NCI-H2081 treated with DMSO at 0.1 percent for 48 hours (cell line): ENCODE results near the gene DCHS2.

Experiments used
- DNase-seq: peaks from one replicate; lab custom pipeline; 2025; lab: John Stamatoyannopoulos, UW

The DCHS2 gene

GRCh38 chr4:154454710-154455109, 36.9 kb downstream of the DCHS2 start:
- no peak for DNase-seq

DNA sequence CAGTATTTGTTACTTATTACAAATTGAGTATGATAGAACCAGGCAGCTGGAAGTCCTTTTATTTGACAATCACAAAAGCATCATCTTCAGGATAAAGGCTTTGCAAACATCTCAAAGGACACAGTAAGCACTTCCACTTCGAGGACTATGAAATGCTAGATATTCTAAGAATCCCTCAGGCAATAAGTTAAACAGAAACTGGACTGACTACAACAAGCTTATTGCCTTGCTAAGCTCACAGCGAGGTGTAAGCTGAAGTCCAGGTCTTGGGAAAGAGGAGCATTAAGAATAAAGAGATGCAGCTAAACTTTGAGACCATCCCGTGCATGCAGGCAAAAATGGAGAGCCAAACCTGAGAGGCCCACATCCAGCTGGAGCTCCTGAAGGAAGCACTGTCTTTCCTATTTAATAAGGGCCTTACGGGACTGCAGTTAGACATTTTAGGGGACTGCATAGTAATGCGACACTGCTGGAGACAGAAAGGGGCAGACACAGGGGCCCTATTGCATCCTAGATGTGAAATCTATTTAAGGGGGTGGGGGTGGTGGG, 38.7 kb downstream of the DCHS2 start:
- no peak for DNase-seq

GRCh38 chr4:154450966-154451365, 40.6 kb downstream of the DCHS2 start:
- no peak for DNase-seq

GRCh38 chr4:154444958-154445357, 46.6 kb downstream of the DCHS2 start:
- no peak for DNase-seq

DNA sequence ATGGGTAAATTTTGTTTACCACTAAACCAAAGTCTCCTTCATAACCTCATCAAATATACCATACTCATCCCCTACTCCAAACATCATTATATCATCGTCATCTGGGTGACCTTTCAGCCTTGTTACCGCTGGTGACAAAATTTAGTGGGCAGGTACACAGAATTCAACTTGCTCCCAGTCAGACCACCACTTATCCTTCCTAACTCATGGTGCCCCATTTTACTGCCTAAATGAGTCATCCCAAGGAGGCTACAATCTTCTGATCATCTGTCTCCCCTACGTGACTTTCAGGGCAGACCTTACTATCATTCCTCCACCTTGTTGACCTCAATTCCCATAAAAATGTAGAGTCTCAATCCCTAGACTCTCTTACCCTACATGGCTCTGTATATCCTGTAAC, 49.6 kb downstream of the DCHS2 start:
- DNase-seq, result no peak

- DNase-seq, result no peak
These were observed 50.5 kb downstream of the DCHS2 start for GRCh38 chr4:154441124-154441523.

DNA sequence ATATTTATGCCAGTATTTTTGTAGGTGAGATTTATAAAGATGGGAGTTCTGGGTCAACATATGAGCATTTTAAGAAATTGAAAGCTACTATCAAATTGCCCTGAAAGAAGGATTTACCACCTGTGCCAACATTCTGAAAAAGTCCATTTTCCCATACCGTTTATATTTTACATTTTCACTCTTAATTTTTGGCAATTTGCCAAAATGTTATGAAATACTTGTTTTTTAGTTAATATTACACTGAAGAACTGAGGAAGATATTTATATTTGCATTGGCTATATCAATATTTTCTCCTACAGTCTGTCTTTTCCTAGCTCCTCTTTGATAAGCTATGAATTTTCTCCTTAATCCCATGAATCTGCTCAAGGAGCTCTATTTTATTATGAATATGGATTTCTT, 52.4 kb downstream of the DCHS2 start:
- no peak for DNase-seq

DNA sequence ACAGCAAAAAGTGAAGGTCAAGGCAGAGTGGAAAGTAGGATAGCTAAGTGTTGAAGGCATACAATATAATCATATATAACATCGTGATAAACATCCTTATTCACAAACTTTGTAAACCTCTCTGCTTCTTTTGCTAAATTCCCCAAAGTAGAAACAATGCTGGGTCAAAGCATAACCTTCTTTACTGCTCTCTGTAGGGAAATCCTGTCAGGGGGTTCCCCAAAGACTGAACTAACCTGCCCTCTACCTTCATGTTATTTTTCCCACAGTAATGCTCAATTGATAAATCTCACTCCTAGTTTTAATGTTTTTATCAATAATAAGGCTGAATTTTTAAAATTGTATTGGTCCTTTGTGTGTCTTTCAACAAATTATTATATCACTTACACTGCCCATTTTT, 55.7 kb downstream of the DCHS2 start:
- no peak for DNase-seq

GRCh38 chr4:154433543-154433942, 58.1 kb downstream of the DCHS2 start:
- DNase-seq, result no peak

- DNase-seq, result no peak
These were observed 62.4 kb downstream of the DCHS2 start for GRCh38 chr4:154429176-154429575.

DNA sequence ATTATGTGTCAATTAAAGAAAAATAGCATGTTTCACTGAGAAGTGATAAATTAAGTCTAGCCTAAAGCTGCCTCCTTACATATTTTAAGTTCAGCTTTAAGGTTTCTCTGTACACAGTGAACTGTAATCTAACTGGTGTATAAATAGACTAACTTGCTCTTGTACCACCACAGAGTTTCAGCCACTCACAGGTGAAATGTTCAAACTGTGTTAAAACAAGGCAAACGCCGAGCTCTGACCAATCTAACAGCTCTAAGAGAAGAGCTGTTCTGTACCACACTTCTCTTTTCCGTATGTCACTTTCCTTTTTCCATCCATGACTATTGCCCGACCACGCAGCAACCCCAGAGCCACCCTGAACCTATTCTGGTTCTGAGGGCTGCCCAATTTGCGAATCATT, 64.5 kb downstream of the DCHS2 start:
- DNase-seq, result no peak

DNA sequence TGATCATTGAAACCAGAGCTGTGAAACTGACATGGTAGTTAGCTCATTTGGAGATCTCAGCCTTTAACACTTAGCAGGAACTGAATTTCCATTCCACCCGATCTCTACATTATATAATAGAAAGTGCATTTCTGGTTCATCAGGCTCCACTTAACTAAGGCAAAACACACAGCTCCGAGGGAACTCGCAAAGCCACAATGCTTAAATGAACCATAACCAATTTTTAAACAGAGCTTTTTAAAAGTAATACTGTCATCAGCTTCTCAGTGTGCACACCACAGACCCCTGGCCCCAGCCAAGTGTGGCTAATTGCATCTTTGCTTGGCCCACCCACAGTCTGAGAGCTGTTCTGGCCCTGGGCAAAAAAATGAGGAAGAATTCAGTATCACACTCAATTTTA, 66.1 kb downstream of the DCHS2 start:
- DNase-seq, result peak; percentile 26

DNA sequence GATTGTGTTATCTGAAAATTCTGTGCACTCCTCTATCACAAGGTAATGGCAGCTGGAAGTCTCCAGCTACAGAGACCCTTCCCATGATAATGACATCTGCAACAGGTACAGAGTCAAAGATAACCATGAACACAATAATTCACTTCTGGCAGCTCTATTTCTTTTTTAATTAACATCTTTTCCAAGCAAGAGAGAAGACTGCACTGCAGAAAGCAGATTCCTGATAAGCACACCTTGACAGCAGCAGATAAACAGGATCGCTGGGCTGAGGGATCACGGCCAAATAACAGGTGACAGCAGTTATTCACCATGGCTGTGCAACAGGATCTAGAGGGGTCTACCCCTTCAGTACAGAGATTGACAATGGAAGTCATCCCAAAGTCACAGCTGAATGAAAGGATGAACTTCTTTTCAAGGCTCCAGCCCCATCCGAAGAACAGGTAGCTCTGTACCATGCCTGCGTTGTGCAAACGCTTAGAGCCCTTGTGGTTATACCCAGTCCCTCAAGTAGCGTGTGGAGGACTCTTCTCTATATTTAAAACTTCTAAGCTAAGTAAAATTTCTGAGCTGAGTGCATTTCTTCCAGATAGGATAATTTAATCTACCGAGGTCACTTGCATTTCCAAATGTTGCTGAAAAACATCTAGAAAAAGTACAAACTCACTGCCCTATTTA, 66.7 kb downstream of the DCHS2 start:
- no peak for DNase-seq

GRCh38 chr4:154422152-154422551, 69.4 kb downstream of the DCHS2 start:
- no peak for DNase-seq

- DNase-seq, result no peak
These were observed 70.0 kb downstream of the DCHS2 start for GRCh38 chr4:154421618-154422017.

DNA sequence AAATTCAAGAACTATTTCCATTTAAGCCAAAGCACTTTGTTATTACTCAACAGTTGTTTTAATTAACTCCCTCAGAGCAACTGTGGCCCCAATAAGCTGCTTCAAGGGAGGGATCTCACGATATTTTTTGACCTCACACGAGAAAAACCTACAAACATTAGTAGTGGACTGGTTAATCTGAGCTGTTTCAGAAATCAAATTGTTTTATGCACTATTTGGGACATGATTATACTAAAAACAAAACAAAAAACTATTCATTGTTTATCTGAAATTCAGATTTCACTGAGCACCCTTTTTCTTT, 74.3 kb downstream of the DCHS2 start:
- DNase-seq, result no peak

DNA sequence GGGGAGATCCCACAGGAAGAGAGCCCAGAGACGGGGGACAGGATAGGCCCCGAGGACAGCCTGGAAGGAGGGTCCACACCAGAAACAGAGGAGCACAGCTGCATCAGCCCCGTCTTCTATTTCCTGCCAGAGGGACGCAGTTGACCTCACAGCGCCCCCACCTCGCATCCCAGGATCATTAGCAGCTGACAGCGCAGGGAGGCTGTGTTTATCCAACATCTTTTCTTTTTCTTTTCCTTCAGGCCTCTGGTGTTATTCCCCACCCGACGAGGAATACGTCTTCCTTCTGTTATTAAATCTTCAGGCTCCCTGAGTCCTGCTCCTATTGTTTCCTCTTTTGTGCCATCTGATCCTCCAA, 75.4 kb downstream of the DCHS2 start:
- DNase-seq, result no peak

GRCh38 chr4:154415313-154415712, 76.3 kb downstream of the DCHS2 start:
- DNase-seq, result no peak

DNA sequence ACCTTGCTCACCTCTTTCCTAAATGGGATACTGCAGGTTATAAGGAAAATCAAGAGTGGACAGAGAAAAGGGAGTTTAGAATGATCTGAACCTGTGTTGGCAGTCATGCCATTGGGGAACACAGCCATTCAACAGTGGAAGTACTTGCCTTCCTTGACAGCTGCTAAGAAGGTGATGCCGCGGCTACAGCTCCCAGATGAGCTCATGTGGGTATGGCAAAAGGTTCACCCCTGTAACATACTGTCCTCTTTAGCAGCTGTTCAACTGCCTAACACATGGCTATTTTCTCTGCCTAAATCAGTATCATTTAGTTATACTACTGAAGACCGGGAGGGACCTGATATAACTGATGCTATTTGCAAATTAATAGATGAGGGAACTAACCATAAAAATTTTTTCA, 76.8 kb downstream of the DCHS2 start:
- no peak for DNase-seq

DNA sequence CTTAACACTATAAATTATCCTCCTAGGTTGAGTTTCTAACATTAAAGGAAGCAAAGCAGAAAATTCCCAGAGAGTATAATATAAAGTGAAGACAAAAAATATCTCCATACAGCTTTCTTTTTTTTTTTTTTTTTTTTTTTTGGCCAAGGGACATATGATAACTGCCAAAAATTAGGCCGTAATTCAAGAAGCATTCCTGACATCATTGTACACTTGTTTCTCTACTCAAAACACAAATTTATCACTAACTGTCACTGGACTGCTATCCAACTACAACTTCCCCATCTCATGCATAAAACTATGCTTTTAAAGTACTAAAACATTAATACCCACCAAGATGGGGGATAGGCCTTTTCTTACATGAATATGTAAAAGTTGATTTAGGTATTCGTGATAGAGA, 77.2 kb downstream of the DCHS2 start:
- DNase-seq, result no peak

- DNase-seq, result no peak
These were observed 84.2 kb downstream of the DCHS2 start for GRCh38 chr4:154407443-154407842.

DNA sequence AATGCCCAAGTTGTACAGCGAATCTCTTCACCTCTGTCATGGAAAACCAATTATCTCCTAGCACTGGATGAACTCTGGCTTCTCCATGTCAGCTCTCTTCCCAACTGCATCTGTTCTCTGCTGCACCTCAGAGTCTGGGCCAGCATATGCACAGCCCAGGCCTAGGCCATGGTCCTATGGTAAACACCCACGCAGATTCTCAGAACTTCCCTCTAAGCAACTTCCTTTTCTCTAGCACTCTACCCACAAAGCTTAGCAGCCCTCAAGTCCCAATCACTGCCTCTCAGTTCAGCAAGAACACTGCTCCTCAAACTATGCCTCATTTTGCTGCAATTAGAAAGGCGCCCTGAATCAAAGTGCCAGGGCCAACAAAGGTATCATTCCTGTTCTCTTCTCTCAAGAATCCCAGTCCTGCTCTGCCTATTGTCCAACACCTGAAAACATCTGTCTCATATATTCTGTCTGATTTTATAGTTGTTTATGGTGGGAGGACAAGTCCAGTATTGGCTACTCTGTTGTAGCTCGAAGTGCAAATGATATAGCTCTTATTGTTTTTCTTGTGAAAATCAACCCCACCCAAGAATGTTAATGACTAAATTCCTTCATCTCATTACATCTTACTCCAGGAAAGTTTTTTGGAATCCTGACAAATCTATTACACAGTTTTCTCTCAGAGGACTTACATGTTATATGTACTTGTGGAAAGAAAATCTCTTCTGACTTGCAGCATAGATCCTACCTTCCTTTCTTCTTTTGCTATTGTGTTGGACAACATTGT, 85.4 kb downstream of the DCHS2 start:
- no peak for DNase-seq

DNA sequence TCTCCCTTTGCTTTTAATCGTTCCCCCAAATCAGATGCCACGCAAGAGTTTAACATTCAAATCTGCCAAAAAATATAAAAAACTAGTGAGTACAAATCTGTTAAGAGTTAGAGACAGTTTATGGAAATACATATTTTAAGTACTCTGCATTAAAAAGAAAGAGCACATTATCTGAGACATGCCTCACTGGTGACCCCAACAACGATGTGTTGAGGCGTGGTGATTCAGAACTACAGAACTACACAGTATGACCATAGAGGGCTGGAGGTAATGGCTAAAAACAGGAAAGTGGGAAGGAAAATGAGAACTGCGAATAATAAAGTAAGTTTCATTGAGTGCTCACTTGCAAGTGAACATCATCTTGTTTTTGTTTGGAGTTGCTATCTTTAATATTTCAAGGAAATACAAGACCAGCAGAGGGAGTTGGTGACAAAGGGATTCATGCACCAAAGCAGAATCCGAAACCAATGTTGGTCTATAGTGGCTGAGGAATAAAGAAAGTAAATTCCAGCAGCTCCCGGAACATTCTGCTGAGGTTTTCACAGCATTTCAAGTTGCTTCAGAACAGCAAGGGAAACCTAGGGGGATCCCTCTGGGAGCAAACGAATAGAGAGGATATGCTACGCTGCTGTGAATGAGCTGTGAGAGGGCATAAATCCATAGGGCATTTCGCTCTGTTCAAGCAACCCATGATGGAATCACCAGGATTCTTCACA, 92.2 kb downstream of the DCHS2 start:
- no peak for DNase-seq
